Measurements from ENCODE around the gene NASP. TPM values are rescaled to one million over a fixed set of nuclear protein-coding genes. Genes with fewer than 3 reads are reported as not detected.

Gene NASP
- total and polyA plus RNA-seq, 3 experiments from 2014 or later = 79.9 to 219 (median 212) TPM

- POLR2A ChIA-PET = no interaction called here
- Histone ChIP-seq H3K9me3 (ENCODE audit: low read length) (no peaks in the 10 kb centered on the region), H3K27me3 (ENCODE audit: insufficient read depth, low read length, poor library complexity, severe bottlenecking) (no peaks in the 10 kb centered on the region), H3K4me3 (ENCODE audit: low read length) (no peak overlapping the region), H3K27ac (ENCODE audit: low read depth, low read length) (no peak overlapping the region), H3K4me1 (ENCODE audit: insufficient read depth, low read length) (peaks cover under 1% of the 10 kb centered on the region), H3K36me3 (ENCODE audit: insufficient read depth, low read length) (peaks cover 3% of the 10 kb centered on the region)
- Mint-ChIP-seq H3K36me3 (peaks cover 0 to 34% (median 4%) of the 10 kb centered on the region in 3 donors), H3K4me3 (peak overlapping the region in 1 of 7 donors; percentile 31), H3K27me3 (no peaks in the 10 kb centered on the region), H3K9me3 (no peaks in the 10 kb centered on the region), H3K27ac (peak overlapping the region in 3 of 8 donors; percentile 14 to 75 (median 29)), H3K4me1 (peaks cover 8 to 13% (median 10%) of the 10 kb centered on the region in 3 donors)
- CTCF ChIA-PET = interaction anchor here (1.6 kb wide), 1 partner anchor 45 kb away, joined by 3 read pairs; no protein-coding TSS in a partner anchor
- DNase-seq = no peak
Measured at GRCh38 chr1:45557422-45557944, 26.4 kb upstream of the NASP start.

GRCh38 chr1:45563843-45564242 is 20.0 kb upstream of the NASP start:
- POLR2A ChIA-PET = no interaction called here
- Histone ChIP-seq H3K27me3 (ENCODE audit: insufficient read depth, low read length, poor library complexity, severe bottlenecking) (no peaks in the 10 kb centered on the region), H3K4me1 (ENCODE audit: insufficient read depth, low read length) (no peaks in the 10 kb centered on the region), H3K36me3 (ENCODE audit: insufficient read depth, low read length) (peaks cover 20% of the 10 kb centered on the region), H3K4me3 (ENCODE audit: low read length) (no peak overlapping the region), H3K9me3 (ENCODE audit: low read length) (no peaks in the 10 kb centered on the region), H3K27ac (ENCODE audit: low read depth, low read length) (no peak overlapping the region)
- Mint-ChIP-seq H3K36me3 (peaks cover 7 to 61% (median 13%) of the 10 kb centered on the region in 3 donors), H3K27me3 (no peaks in the 10 kb centered on the region), H3K4me3 (no peak overlapping the region), H3K9me3 (no peaks in the 10 kb centered on the region), H3K27ac (peak overlapping the region in 1 of 8 donors; percentile 94), H3K4me1 (peaks cover 0 to 3% (median 2%) of the 10 kb centered on the region in 3 donors)
- no peak for DNase-seq
- CTCF ChIA-PET = interaction anchor here (0.8 to 1.5 kb wide), 3 partner anchors 9 to 52 kb away, joined by 3 to 5 read pairs (median 4); no protein-coding TSS in a partner anchor

- POLR2A ChIA-PET = interaction anchor here (0.6 kb wide), 1 partner anchor 287 kb away, joined by 7 read pairs; no protein-coding TSS in a partner anchor
- Mint-ChIP-seq H3K27me3 (no peaks in the 10 kb centered on the region), H3K4me3 (no peak overlapping the region), H3K36me3 (peaks cover 7 to 56% (median 12%) of the 10 kb centered on the region in 3 donors), H3K27ac (peak overlapping the region in 2 of 8 donors; percentile 55 to 58), H3K4me1 (peaks cover 0 to 2% (median 0%) of the 10 kb centered on the region in 3 donors), H3K9me3 (no peaks in the 10 kb centered on the region)
- no peak overlapping the region for H3K4me3 ChIP-seq (ENCODE audit: low read length)
- H3K9me3 ChIP-seq (ENCODE audit: low read length) = no peaks in the 10 kb centered on the region
- no peaks in the 10 kb centered on the region for H3K4me1 ChIP-seq (ENCODE audit: insufficient read depth, low read length)
- CTCF ChIA-PET = interaction anchor here (1.2 to 8.2 kb wide), 4 partner anchors 14 to 74 kb away, joined by 4 to 101 read pairs (median 27); partner anchors contain the start of genes NASP and PRDX1
- H3K27me3 ChIP-seq (ENCODE audit: insufficient read depth, low read length, poor library complexity, severe bottlenecking) = no peaks in the 10 kb centered on the region
- no peak overlapping the region for H3K27ac ChIP-seq (ENCODE audit: low read depth, low read length)
- DNase-seq = no peak
- peaks cover 31% of the 10 kb centered on the region for H3K36me3 ChIP-seq (ENCODE audit: insufficient read depth, low read length)
Measured at GRCh38 chr1:45566722-45567121, 17.1 kb upstream of the NASP start.

GRCh38 chr1:45567911-45568310 is 15.9 kb upstream of the NASP start:
- Mint-ChIP-seq H3K27me3 (no peaks in the 10 kb centered on the region), H3K4me1 (peaks cover 0 to 2% (median 0%) of the 10 kb centered on the region in 3 donors), H3K4me3 (no peak overlapping the region), H3K36me3 (peaks cover 7 to 49% (median 10%) of the 10 kb centered on the region in 3 donors), H3K9me3 (no peaks in the 10 kb centered on the region), H3K27ac (peak overlapping the region in 3 of 8 donors; percentile 18 to 58 (median 43))
- Histone ChIP-seq H3K4me1 (ENCODE audit: insufficient read depth, low read length) (no peaks in the 10 kb centered on the region), H3K36me3 (ENCODE audit: insufficient read depth, low read length) (peaks cover 31% of the 10 kb centered on the region), H3K4me3 (ENCODE audit: low read length) (no peak overlapping the region), H3K27me3 (ENCODE audit: insufficient read depth, low read length, poor library complexity, severe bottlenecking) (no peaks in the 10 kb centered on the region), H3K9me3 (ENCODE audit: low read length) (no peaks in the 10 kb centered on the region), H3K27ac (ENCODE audit: low read depth, low read length) (no peak overlapping the region)
- ChIA-PET CTCF (interaction anchor here (0.7 to 8.2 kb wide), 6 partner anchors 13 to 604 kb away, joined by 3 to 101 read pairs (median 15); partner anchors contain the start of genes CCDC163, MMACHC, NASP and TESK2), POLR2A (no interaction called here)
- DNase-seq = no peak

- Histone ChIP-seq H3K36me3 (ENCODE audit: insufficient read depth, low read length) (peaks cover 31% of the 10 kb centered on the region), H3K27me3 (ENCODE audit: insufficient read depth, low read length, poor library complexity, severe bottlenecking) (no peaks in the 10 kb centered on the region), H3K4me3 (ENCODE audit: low read length) (no peak overlapping the region), H3K9me3 (ENCODE audit: low read length) (no peaks in the 10 kb centered on the region), H3K4me1 (ENCODE audit: insufficient read depth, low read length) (no peaks in the 10 kb centered on the region), H3K27ac (ENCODE audit: low read depth, low read length) (no peak overlapping the region)
- Mint-ChIP-seq H3K36me3 (peaks cover 7 to 45% (median 10%) of the 10 kb centered on the region in 3 donors), H3K27ac (peak overlapping the region in 5 of 8 donors; percentile 18 to 58 (median 29)), H3K27me3 (no peaks in the 10 kb centered on the region), H3K9me3 (no peaks in the 10 kb centered on the region), H3K4me1 (peaks cover 0 to 2% (median 0%) of the 10 kb centered on the region in 3 donors), H3K4me3 (no peak overlapping the region)
- ChIA-PET CTCF (interaction anchor here (1.2 to 8.2 kb wide), 9 partner anchors 13 to 554 kb away, joined by 3 to 101 read pairs (median 12); partner anchors contain the start of genes CCDC163, MMACHC, NASP and PRDX1), POLR2A (interaction anchor here (2.5 kb wide), 1 partner anchor 47 kb away, joined by 8 read pairs; the partner anchor contains the start of gene PRDX1)
- no peak for DNase-seq
Measured at GRCh38 chr1:45568421-45568820, 15.4 kb upstream of the NASP start.

- no peaks in the 10 kb centered on the region for H3K27me3 Mint-ChIP-seq
- H3K36me3 ChIP-seq (ENCODE audit: insufficient read depth, low read length) = peaks cover 31% of the 10 kb centered on the region
- no peak overlapping the region for H3K4me3 ChIP-seq (ENCODE audit: low read length)
- no peak overlapping the region for H3K27ac ChIP-seq (ENCODE audit: low read depth, low read length)
- POLR2A ChIA-PET = interaction anchor here (2.5 kb wide), 1 partner anchor 48 kb away, joined by 8 read pairs; the partner anchor contains the start of gene PRDX1
- H3K36me3 Mint-ChIP-seq = peaks cover 4 to 37% (median 8%) of the 10 kb centered on the region in 3 donors
- no peaks in the 10 kb centered on the region for H3K4me1 ChIP-seq (ENCODE audit: insufficient read depth, low read length)
- CTCF ChIA-PET = interaction anchor here (0.8 to 8.2 kb wide), 14 partner anchors 9 to 235 kb away, joined by 3 to 101 read pairs (median 5); partner anchors contain the start of genes AKR1A1, CCDC163, MMACHC and NASP
- no peak overlapping the region for H3K4me3 Mint-ChIP-seq
- no peaks in the 10 kb centered on the region for H3K9me3 Mint-ChIP-seq
- H3K4me1 Mint-ChIP-seq = no peaks in the 10 kb centered on the region
- H3K27me3 ChIP-seq (ENCODE audit: insufficient read depth, low read length, poor library complexity, severe bottlenecking) = no peaks in the 10 kb centered on the region
- H3K27ac Mint-ChIP-seq = peak overlapping the region in 5 of 8 donors; percentile 43 to 86 (median 49)
- H3K9me3 ChIP-seq (ENCODE audit: low read length) = no peaks in the 10 kb centered on the region
- DNase-seq = no peak
Measured at GRCh38 chr1:45569571-45569961, 14.3 kb upstream of the NASP start.

GRCh38 chr1:45569962-45570581 is 13.8 kb upstream of the NASP start:
- ChIA-PET POLR2A (interaction anchor here (2.5 kb wide), 1 partner anchor 49 kb away, joined by 8 read pairs; the partner anchor contains the start of gene PRDX1), CTCF (interaction anchor here (0.6 to 8.2 kb wide), 19 partner anchors 9 to 235 kb away, joined by 3 to 101 read pairs (median 3); partner anchors contain the start of genes AKR1A1, CCDC163, MMACHC and MUTYH)
- Histone ChIP-seq H3K9me3 (ENCODE audit: low read length) (no peaks in the 10 kb centered on the region), H3K27ac (ENCODE audit: low read depth, low read length) (no peak overlapping the region), H3K27me3 (ENCODE audit: insufficient read depth, low read length, poor library complexity, severe bottlenecking) (no peaks in the 10 kb centered on the region), H3K4me3 (ENCODE audit: low read length) (no peak overlapping the region), H3K36me3 (ENCODE audit: insufficient read depth, low read length) (peaks cover 31% of the 10 kb centered on the region), H3K4me1 (ENCODE audit: insufficient read depth, low read length) (no peaks in the 10 kb centered on the region)
- H3K9me3 Mint-ChIP-seq = no peaks in the 10 kb centered on the region
- H3K36me3 Mint-ChIP-seq = peaks cover 4 to 37% (median 8%) of the 10 kb centered on the region in 3 donors
- no peak overlapping the region for H3K4me3 Mint-ChIP-seq
- peak overlapping the region in 6 of 8 donors; percentile 21 to 86 (median 48) for H3K27ac Mint-ChIP-seq
- peak; percentile 47 to 80 (median 64) for DNase-seq
- H3K27me3 Mint-ChIP-seq = no peaks in the 10 kb centered on the region
- no peaks in the 10 kb centered on the region for H3K4me1 Mint-ChIP-seq
